ENCODE measurements around the gene SC5D.

- TF ChIP-seq POLR2AphosphoS5 (IDR thresholded peaks at IDR 0.05; ENCODE audit: borderline replicate concordance, low read depth, low read length) = no peak
- no peak for TF ChIP-seq FOXP2 (optimal IDR thresholded peaks at IDR 0.05; ENCODE audit: control extremely low read depth, extremely low read length, insufficient read depth)
- no peak for TF ChIP-seq EZH2 (IDR thresholded peaks at IDR 0.05)
Observed at GRCh38 chr11:121246769-121247035, 45.9 kb upstream of the SC5D start.
